Immature natural killer cell (primary cell): Measurements from ENCODE around the gene CATSPERZ. TPM values are rescaled to one million over a fixed set of nuclear protein-coding genes. Genes with fewer than 3 reads are reported as not detected.

Experiments used
- polyA plus RNA-seq, 3 donors: library from polyadenylated mRNA; unstranded; fragments of 300-500 nt; fragmentation: Illumina TruSeq; gene quantifications; one replicate each; pipeline ENCODE4 v1.2.3, GENCODE V29; 2021

CATSPERZ gene
- polyA plus RNA-seq, 3 donors from 2014 or later = not detected

Other genes starting within 250 kb of the CATSPERZ start
- gene MACROD1, start 134.2 kb upstream of the CATSPERZ start, polyA plus RNA-seq = 1 to 10 TPM; 4.8 to 7.1 (median 6.5) TPM
- gene STIP1, start 114.2 kb upstream of the CATSPERZ start, polyA plus RNA-seq = 100 to 1,000 TPM in 1 of 3 donors, 10 to 100 TPM in 2; 51.3 to 113 (median 57.3) TPM
- 100 to 1,000 TPM; 181 to 297 (median 236) TPM for gene FERMT3, start 93.6 kb upstream of the CATSPERZ start, polyA plus RNA-seq
- 10 to 100 TPM; 42.2 to 51.0 (median 43.8) TPM for gene TRPT1, start 74.2 kb upstream of the CATSPERZ start, polyA plus RNA-seq
- gene NUDT22, start 74.1 kb upstream of the CATSPERZ start, polyA plus RNA-seq = 10 to 100 TPM; 64.9 to 95.4 (median 74.9) TPM
- 10 to 100 TPM; 25.2 to 32.6 (median 26.7) TPM for gene DNAJC4, start 69.8 kb upstream of the CATSPERZ start, polyA plus RNA-seq
- gene VEGFB, start 65.8 kb upstream of the CATSPERZ start, polyA plus RNA-seq = 10 to 100 TPM in 1 of 3 donors, 1 to 10 TPM in 2; 6.7 to 10.3 (median 9.4) TPM
- 100 to 1,000 TPM; 110 to 142 (median 130) TPM for gene FKBP2, start 59.3 kb upstream of the CATSPERZ start, polyA plus RNA-seq
- 10 to 100 TPM; 16.6 to 34.9 (median 33.3) TPM for gene PPP1R14B, start 53.4 kb upstream of the CATSPERZ start, polyA plus RNA-seq
- under 1 TPM in 2 of 3 donors, not detected in 1; 0.33 to 0.49 TPM for gene PLCB3, start 48.8 kb upstream of the CATSPERZ start, polyA plus RNA-seq
- gene BAD, start 15.7 kb upstream of the CATSPERZ start, polyA plus RNA-seq = 10 to 100 TPM; 67.7 to 87.5 (median 77.3) TPM
- gene GPR137, start 14.5 kb upstream of the CATSPERZ start, polyA plus RNA-seq = 10 to 100 TPM in 1 of 3 donors, 1 to 10 TPM in 2; 6.9 to 11.6 (median 7.4) TPM
- gene KCNK4, start 9.1 kb upstream of the CATSPERZ start, polyA plus RNA-seq = not detected
- gene ESRRA, start 5.2 kb downstream of the CATSPERZ start, polyA plus RNA-seq = 10 to 100 TPM in 1 of 3 donors, 1 to 10 TPM in 2; 4.6 to 18.0 (median 8.7) TPM
- 100 to 1,000 TPM; 216 to 464 (median 322) TPM for gene TRMT112, start 17.2 kb downstream of the CATSPERZ start, polyA plus RNA-seq
- 100 to 1,000 TPM; 319 to 558 (median 418) TPM for gene PRDX5, start 17.8 kb downstream of the CATSPERZ start, polyA plus RNA-seq
- gene CCDC88B, start 39.8 kb downstream of the CATSPERZ start, polyA plus RNA-seq = 10 to 100 TPM; 10.3 to 86.7 (median 16.4) TPM
- gene RPS6KA4, start 58.8 kb downstream of the CATSPERZ start, polyA plus RNA-seq = 10 to 100 TPM in 1 of 3 donors, 1 to 10 TPM in 2; 5.0 to 16.7 (median 8.5) TPM